ENCODE data around the gene TOP3A. TPM values are rescaled to one million over a fixed set of nuclear protein-coding genes. Genes with fewer than 3 reads are reported as not detected.

TOP3A gene
- total RNA-seq (2022; extraction: Qiagen RNA extraction; ENCODE audit: low read depth): 34.8 to 41.2 TPM (median 37.6 TPM) in 5 replicates

DNA sequence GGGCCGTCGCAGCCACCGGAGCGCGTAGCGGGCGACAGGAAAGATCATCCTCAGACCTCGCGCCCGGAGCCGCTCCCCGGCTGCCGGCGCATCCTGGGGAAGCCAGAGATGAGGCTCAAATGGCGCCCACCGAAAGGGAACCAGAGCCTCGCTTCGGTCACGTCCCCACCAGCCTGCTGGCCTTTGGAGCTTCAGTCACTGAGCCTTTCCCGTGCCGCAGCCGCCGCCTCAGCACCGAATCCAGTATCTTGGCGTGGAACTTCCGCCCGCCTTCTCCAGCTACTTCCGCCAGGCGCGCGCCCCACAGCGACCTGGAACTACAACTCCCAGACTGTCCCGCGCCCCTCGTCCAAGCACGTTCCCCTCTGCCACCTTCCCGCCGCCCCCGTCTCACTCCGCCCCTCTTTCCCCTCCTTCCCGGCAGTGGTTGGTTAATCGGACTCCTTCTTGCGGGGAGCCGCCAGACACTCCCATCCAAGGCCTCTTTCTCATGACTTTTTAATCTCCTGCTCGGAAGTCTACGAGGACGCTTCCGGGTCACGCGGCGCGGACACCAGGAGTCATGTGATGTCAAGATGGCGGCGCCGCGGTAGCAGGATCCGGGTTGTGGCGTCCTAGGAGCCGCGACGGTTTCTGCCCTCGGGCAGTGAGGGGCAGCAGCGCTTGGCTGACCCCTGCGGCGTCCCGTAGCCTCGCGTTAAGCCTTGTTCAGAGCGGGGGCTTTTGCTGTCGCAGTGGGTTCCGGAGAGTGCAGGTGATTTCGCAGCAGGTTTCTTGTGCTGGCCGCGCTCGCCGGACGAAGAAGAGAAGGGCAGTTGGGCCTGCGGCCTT lies at the start of gene TOP3A, which contains the start of gene SMCR8:
TOP3A (minus strand) TSS at position 264 of the 831 bp plus-strand sequence; CDS start at position 48, 216 bp downstream.
SMCR8 (plus strand) TSS at position 563 of the 831 bp plus-strand sequence. CDS start 497 bp downstream, outside the sequence.

DNA sequence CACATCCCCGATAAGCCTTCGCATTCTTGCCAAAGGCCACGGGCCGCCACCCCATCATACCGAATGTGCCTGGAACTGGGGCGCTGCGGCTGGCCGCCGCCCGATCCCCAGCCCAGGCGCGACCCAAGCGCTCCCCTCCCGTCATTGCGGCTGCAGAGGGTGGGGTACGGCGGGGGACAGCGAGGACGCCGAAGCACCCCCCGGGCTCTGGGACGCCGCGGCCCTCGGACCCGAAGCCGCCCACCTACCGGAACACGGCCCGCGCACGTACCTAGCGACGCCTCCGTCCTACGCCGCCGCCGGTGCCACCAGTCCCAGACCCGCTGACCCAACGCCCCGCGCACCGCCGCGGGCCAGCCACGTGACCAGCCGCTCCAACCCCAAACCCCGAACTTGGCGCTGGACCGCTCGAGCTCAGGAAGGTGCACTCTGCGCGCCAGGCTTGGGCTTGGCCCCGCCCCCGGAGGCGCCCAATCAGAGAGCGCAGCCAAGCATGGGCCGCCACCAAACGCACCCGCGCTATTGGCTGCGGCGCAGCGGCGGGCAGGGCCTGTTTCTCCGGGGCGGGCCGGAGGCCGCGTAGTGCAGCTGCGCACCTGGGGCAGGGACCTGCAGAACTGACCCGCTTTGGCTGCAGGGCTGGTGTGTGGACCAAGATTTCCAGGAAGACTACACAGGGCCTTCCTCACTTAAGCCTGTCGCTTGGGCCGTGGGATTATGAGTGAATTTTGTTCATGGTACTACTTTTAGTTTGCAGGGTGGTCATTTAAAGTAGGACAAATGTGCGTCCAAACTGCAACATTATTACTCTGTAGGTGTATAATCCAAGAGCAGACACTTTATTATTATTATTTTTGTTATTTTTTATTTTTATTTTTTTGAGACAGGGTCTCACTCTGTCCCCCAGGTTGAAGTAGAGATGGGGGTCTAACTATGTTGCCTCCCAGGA lies 48.6 kb upstream of the TOP3A start, which contains the start of gene SHMT1:
SHMT1 (minus strand) TSS at position 450 of the 949 bp plus-strand sequence. CDS start 7,569 bp downstream, outside the sequence.

DNA sequence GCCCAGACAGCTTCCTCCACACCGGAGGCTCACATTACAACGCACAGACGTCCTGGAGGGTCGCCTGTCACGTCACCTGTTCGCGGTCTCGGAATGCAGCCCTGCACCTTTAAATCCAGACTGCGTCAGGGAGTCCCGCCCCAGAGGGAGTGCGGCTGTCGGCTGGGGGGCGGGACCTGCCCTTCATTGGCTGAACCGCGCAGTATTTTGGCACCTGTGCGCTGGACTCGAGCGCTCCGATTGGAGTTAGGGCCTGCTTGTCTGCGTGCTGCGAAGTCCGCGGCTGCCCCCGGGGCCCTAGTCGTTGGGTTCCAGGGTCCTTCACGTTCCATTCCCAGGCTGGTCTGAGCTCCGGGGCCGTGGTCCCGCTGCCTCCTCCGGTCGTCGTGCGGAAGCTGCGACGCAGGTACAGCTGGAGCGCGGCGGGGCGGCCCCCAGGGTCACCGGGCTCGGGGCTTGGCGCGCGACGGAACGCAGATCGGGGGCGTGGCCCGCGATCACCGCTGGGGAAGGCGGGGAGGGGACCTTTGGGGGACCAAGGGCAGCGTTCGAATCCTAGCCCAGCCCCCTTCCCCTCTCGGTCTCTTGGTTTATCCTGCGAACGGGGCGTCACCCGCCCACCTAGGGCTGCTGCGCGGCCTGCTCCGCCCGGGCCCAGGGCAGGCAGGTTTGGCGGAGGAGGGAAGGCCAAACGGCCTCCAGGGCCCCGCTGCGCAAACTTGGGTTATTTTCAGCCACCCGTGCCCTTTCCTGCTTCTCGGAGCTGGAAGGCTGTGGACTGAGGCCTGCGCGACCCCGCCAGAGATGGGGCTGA lies 54.3 kb downstream of the TOP3A start, which contains the start of gene MIEF2:
MIEF2 (plus strand) TSS at position 331 of the 814 bp plus-strand sequence. CDS start 2,059 bp downstream, outside the sequence.

GRCh38 chr17:18258356-18259038 lies 56.3 kb downstream of the TOP3A start, which contains the start of gene FLII:
Gene FLII (minus strand): TSS chr17:18258738. CDS start chr17:18258690, 48 bp downstream.

DNA sequence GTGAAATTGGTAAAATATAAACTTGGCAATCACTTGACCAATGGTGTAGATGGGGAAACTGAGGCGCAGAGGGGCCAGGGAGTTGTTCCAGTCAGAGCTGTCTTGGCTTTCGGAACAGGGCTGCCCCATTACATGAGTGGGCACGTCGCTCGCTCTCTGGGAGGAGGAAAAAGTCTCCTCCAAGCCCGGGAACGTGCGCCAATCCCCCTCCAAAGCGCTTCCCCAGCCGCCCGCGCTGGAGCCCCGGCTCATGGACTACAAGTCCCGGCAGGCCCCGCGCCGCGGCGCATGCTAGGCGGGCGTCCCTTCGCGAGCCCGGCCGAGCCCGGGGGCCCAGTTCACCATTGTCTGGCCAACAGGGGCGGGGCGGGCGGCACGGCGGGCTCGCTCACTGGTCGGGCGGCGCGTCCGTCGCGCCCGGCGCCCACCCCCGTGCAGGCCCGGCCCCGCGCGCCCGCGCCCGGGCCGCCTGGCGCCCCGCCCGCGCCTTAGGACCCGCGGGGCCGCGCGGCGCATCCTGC lies 89.6 kb downstream of the TOP3A start, which contains the start of gene LLGL1:
LLGL1 (plus strand) TSS at position 515 of the 521 bp plus-strand sequence. CDS start 48 bp downstream, outside the sequence.

Other genes starting within 250 kb of the TOP3A start
- 43.3 to 57.3 TPM (median 54.9 TPM) in 5 replicates for gene DRG2, start 227.0 kb downstream of the TOP3A start, total RNA-seq (2022; extraction: Qiagen RNA extraction; ENCODE audit: low read depth)
- gene MYO15A, start 206.2 kb downstream of the TOP3A start, total RNA-seq (2022; extraction: Qiagen RNA extraction; ENCODE audit: low read depth): 0.14 to 0.33 TPM (median 0.22 TPM) in 5 replicates
- 49.9 to 62.3 TPM (median 54.3 TPM) in 5 replicates for gene ALKBH5, start 131.2 kb downstream of the TOP3A start, total RNA-seq (2022; extraction: Qiagen RNA extraction; ENCODE audit: low read depth)
- gene LLGL1, start 89.4 kb downstream of the TOP3A start, total RNA-seq (2022; extraction: Qiagen RNA extraction; ENCODE audit: low read depth): 11.9 to 18.6 TPM (median 15.0 TPM) in 5 replicates
- gene FLII, start 56.3 kb downstream of the TOP3A start, total RNA-seq (2022; extraction: Qiagen RNA extraction; ENCODE audit: low read depth): 235 to 266 TPM (median 246 TPM) in 5 replicates
- gene MIEF2, start 54.3 kb downstream of the TOP3A start, total RNA-seq (2022; extraction: Qiagen RNA extraction; ENCODE audit: low read depth): 7.5 to 10.4 TPM (median 8.7 TPM) in 5 replicates
- 16.5 to 18.1 TPM (median 17.0 TPM) in 5 replicates for gene SMCR8, start 299 bp upstream of the TOP3A start, total RNA-seq (2022; extraction: Qiagen RNA extraction; ENCODE audit: low read depth)
- 40.5 to 51.2 TPM (median 45.2 TPM) in 5 replicates for gene SHMT1, start 48.6 kb upstream of the TOP3A start, total RNA-seq (2022; extraction: Qiagen RNA extraction; ENCODE audit: low read depth)
- gene EVPLL, start 62.8 kb upstream of the TOP3A start, total RNA-seq (2022; extraction: Qiagen RNA extraction; ENCODE audit: low read depth): not detected in 5 replicates
- gene LGALS9C, start 161.8 kb upstream of the TOP3A start, total RNA-seq (2022; extraction: Qiagen RNA extraction; ENCODE audit: low read depth): 0.07 to 0.14 TPM in 2 of 5 replicates, not detected in the others

All from A549 treated with CpdA at 1 μM for 4 hours (cell line).